Bronchial smooth muscle cell (primary cell): Measurements from ENCODE around the gene FAM72B. TPM values are rescaled to one million over a fixed set of nuclear protein-coding genes. Genes with fewer than 3 reads are reported as not detected.

Experiments
- total RNA-seq: library from RNA; depleted of rRNA; stranded (reverse); fragments of >200 nt; gene quantifications from 2 replicates; pipeline ENCODE4 v1.2.1, GENCODE V29; 2014

Gene FAM72B
- 1.3 and 1.7 TPM in 2 replicates for total RNA-seq

DNA sequence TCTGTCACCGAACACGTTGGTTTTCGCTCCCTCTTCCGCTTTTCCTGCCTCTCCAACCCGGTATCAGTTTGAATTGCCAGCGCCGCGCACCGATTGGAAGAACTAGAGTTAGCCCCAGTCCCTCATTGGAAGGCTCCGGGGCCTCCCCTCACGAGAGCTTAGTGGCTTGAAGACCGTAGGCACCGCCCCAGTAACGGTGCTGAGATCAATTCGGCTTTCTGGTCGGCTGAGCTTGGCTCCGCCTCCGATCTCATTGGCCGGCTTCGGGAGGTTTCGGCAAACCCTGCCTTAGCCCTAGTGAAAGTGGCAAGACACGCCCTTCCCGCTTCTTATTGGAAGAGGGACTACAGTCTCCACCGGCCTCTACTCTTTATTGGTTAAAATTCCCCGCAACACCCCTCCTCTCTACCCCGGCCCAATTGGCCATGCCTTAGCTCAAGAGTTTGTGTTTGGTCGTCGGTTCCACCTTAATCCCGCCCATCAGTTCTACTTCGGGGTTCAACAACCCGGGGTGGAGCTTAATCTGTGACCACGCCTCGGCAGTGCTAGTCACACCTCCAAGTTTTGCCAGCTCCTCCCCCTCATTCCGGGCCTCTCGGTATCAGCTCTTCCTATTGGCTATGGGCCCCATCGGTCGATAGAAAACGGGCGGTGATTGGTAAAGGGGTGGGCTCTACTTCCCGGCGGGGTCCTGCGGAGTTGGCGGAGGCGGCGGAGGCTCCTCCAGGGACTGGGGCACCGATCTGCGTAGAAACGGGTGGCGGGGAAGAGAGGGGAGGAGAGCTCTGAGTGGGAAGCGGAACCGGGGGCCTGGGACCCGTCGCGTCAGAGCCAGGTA lies at the start of gene FAM72B, which contains the start of gene SRGAP2C:
FAM72B (minus strand) TSS at position 51 of the 838 bp plus-strand sequence. CDS start 851 bp downstream, outside the sequence.
SRGAP2C (plus strand) TSS at position 686 of the 838 bp plus-strand sequence. CDS start 2,472 bp downstream, outside the sequence.

Other genes starting within 250 kb of the FAM72B start
- 12.4 and 17.3 TPM in 2 replicates for gene SRGAP2C, start 635 bp upstream of the FAM72B start, total RNA-seq